ENCODE measurements around the gene RPS6KB2.

DNA sequence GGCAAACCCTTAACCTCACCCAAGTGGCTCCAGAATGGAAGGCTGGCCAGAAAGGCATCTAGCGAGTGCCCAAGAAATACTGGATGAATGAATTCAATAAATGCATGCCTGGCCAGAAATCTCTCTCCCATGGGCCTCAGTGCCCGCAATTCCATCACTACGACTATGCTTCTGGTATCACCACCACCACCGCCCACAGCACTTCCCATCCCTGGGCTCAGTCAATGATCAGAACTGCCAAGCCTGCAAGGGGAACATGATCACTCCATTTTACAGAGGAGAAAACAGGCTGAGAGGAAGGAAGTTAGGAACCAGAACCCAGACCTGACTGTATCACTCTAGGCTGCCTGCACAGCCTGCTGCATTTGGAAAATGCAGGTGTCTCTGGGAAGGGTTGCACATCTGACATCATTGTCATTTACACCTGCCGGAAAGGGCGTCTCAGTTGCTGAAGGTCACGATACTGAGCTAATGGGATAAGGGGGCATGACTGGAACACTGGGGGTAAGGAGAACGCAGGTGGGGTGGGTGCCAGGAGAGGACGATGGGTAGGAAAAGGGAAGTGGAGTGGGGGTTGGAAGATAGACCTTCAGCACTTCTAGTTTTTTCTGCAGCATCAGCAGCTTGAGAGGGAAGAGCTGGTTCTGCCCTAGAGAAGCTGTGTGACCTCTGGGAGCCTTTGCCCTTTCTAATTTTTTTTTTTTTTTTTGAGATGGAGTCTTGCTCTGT lies 21.0 kb downstream of the RPS6KB2 start:
- TF ChIP-seq, protein P1, sequence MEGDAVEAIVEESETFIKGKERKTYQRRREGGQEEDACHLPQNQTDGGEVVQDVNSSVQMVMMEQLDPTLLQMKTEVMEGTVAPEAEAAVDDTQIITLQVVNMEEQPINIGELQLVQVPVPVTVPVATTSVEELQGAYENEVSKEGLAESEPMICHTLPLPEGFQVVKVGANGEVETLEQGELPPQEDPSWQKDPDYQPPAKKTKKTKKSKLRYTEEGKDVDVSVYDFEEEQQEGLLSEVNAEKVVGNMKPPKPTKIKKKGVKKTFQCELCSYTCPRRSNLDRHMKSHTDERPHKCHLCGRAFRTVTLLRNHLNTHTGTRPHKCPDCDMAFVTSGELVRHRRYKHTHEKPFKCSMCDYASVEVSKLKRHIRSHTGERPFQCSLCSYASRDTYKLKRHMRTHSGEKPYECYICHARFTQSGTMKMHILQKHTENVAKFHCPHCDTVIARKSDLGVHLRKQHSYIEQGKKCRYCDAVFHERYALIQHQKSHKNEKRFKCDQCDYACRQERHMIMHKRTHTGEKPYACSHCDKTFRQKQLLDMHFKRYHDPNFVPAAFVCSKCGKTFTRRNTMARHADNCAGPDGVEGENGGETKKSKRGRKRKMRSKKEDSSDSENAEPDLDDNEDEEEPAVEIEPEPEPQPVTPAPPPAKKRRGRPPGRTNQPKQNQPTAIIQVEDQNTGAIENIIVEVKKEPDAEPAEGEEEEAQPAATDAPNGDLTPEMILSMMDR (IDR thresholded peaks at IDR 0.05; ENCODE audit: poor library complexity, severe bottlenecking) = no peak
- TF ChIP-seq EP300 (conservative IDR thresholded peaks at IDR 0.05; ENCODE audit: poor library complexity, severe bottlenecking) = no peak
- TF ChIP-seq POLR2AphosphoS5 (IDR thresholded peaks at IDR 0.05) = no peak
- TF ChIP-seq, protein P2, sequence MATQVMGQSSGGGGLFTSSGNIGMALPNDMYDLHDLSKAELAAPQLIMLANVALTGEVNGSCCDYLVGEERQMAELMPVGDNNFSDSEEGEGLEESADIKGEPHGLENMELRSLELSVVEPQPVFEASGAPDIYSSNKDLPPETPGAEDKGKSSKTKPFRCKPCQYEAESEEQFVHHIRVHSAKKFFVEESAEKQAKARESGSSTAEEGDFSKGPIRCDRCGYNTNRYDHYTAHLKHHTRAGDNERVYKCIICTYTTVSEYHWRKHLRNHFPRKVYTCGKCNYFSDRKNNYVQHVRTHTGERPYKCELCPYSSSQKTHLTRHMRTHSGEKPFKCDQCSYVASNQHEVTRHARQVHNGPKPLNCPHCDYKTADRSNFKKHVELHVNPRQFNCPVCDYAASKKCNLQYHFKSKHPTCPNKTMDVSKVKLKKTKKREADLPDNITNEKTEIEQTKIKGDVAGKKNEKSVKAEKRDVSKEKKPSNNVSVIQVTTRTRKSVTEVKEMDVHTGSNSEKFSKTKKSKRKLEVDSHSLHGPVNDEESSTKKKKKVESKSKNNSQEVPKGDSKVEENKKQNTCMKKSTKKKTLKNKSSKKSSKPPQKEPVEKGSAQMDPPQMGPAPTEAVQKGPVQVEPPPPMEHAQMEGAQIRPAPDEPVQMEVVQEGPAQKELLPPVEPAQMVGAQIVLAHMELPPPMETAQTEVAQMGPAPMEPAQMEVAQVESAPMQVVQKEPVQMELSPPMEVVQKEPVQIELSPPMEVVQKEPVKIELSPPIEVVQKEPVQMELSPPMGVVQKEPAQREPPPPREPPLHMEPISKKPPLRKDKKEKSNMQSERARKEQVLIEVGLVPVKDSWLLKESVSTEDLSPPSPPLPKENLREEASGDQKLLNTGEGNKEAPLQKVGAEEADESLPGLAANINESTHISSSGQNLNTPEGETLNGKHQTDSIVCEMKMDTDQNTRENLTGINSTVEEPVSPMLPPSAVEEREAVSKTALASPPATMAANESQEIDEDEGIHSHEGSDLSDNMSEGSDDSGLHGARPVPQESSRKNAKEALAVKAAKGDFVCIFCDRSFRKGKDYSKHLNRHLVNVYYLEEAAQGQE (IDR thresholded peaks at IDR 0.05; ENCODE audit: borderline replicate concordance) = no peak
- TF ChIP-seq MXI1 (conservative IDR thresholded peaks at IDR 0.05; ENCODE audit: poor library complexity, severe bottlenecking) = no peak
- TF ChIP-seq TAF1 (IDR thresholded peaks at IDR 0.05; ENCODE audit: low read depth) = no peak
- no peak for TF ChIP-seq SMC3 (conservative IDR thresholded peaks at IDR 0.05; ENCODE audit: poor library complexity)
- no peak for TF ChIP-seq EZH2 (IDR thresholded peaks at IDR 0.05; ENCODE audit: borderline replicate concordance, insufficient read depth, low read length, poor library complexity, severe bottlenecking)
- no peak for TF ChIP-seq RAD21 (conservative IDR thresholded peaks at IDR 0.05)
